Stimulated activated naive CD4-positive, alpha-beta T cell (primary cell): ENCODE data around the gene PDGFC.
"Not testable (repeated sequence)": the region's sequence is repeated elsewhere in the genome, so short reads cannot be mapped to it uniquely, and the experiment has no call there.

Experiments
- DNase-seq, 6 experiments: peaks; one replicate each; lab custom pipeline; 2025; lab: John Stamatoyannopoulos, UW

PDGFC gene

DNA sequence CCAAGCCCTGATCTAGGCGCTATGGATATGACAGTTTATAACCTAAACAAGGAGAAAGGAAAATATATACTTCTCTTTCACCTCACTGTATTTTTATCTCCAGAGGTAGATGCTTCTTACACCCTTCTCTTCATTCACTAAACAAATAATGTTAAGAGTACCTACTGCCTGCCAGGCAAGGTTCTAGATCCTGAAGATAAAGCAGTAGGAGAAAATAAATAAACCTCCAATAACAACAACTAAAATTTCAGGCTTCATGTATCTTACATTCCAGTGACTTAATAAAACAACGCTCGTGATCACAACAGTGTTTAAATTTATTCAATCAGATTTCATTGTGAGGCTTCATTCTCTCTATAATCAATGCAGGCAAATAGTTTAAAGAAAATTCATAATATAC lies 20.7 kb downstream of the PDGFC start:
- DNase-seq = no peak

DNA sequence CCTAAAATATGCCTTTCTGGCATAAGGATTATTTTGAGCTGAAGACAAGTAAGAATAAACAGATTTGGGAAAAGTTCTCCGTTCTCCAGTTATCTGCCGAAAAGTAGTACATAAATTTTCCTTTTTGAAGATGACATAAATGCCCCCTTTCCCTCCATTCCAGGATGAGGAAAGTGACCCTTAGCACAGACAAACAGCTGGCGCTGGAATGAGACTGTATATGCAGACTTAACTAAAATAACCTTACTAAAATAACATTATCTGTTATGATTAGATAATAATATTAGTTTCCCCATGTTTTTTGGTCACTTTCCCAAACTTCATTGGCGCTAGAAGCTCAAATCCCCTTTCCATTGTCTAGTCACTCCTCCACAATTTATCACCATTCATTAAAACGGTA lies 21.5 kb downstream of the PDGFC start:
- no peak for DNase-seq

DNA sequence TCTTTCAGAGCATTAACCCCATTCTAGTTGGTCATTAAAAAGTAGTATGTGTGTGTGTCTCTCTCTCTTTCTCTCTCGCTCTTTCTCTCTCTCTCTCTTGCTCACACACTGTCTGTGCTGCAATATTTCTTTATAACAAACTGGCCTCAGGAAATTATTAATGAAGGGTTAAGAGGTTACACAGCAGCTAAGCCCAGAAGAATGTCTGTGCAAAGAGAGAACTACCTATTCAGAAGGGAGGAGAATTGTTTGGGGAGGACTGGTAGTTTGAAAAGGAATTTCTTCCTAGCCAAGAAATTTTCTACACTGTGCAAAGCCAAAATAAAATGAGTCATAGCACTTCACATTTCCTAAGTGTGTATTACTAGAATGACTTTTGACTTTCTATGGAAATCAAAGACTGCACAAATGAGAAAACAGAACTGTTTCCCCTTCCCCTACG lies 22.2 kb downstream of the PDGFC start:
- no peak for DNase-seq

DNA sequence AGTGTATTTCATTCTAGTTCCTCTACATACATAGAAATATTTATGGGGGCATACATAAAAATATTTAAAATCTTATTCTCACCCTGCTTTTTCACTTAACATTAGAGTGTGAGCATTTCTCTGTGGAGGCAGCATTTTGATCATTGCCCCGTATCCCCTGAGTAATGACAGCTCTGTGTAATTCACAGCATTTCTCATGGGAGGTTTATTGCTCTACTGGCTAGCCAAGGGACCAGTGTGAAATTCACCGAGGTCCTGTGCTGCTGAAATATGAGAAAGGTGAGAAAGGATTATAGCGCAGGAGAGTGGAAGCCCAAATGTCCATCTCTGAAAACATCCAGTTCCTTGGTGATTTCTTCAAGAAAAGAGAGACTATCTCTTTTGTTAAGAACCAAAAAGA lies 22.9 kb downstream of the PDGFC start:
- no peak for DNase-seq

DNA sequence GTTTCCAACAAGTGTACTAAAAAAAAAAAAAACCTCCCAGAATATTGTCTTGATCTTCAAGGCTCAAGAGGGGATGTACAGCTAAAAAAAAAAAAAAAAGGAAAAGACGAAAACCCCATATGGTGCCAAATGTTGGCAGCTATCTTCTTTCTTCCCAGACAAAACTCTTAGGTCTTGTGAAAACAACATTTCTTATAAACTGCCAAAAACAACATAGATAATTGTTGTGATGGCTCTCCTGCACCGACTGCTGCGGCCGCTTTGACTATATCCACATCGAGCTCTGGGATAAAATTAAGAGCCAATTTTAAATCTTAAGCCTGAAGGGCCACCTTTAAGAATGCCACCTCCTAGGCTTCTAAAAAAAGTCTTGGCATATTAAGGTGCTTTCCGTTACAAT lies 23.5 kb downstream of the PDGFC start:
- no peak for DNase-seq

DNA sequence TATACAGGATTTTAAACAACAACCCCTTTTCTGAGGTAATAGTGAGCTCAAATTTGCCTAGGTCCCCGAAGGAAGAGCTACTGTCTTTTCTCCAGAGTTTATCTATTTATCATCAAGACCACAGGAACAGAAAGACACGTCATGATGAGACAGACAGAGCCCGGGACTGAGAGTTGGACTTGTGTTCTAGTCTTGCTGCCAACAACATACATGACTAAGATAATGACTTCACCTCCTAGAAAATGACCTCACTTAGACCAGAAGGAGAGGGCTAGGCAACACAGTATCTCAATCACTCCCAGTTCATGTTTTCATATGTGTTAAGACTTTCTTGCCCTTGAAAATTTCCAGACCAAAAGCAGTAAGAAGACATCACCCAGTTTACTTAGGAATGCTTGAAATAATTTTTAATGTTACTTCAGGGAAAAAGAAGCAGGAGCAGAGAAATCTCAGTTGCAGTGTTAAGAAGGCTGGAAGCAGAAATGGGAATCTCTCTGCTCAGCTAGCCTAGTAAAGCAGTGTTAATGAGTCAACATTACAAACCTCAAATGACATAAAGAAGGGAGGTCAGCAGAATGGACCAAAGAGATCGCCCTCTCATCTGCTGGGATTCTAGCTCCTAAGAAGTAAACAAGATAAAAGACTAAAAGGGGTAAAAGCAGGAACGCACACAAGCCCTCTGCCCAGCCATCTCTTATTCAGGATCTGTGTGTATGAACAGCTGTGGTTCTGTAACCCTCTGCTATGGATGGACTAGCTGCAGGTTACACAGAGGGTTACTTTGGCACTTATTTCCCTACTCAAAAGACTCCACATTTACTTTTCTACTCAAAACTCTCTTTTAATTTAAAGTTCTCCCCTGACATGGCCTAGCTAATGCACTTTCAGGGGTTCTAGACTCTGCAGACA lies 24.8 kb downstream of the PDGFC start:
- no peak for DNase-seq

DNA sequence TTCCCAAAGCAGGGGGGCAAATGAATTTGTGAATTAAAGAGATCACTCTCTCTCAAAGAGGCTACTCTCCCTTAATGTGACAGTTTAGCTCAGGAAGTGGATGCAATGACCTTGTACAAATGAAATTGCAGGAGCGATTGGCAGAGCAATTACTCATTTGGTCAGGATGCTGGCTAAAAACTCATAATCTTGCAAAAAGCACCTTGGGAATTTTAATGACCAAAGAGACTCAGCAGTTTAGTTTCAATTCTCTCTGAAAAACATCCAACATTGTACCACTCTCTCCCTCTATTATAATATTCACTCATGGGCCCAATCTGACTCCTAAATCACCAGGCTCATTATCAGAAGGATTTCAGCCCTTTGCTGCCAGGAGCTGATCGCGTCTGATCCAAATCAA lies 26.1 kb downstream of the PDGFC start:
- no peak for DNase-seq

DNA sequence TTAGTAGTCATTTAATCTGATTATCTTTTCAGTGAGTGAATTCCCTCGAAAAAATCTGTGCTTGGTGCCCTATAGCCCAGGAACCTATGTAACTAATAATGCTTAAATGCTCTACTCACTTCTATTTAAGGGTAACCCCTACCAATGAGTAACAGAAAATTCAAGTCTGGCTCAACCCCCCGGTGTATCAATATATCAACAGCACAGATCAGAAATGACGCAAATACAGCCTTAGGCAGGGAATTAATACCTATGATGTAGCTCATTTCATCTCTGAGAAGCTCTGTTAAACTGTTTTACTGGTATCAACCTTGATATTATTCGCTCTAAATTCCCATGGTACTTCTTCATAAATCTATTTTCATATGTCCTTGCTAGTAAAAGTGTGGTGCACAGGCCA lies 28.6 kb downstream of the PDGFC start:
- no peak for DNase-seq

DNA sequence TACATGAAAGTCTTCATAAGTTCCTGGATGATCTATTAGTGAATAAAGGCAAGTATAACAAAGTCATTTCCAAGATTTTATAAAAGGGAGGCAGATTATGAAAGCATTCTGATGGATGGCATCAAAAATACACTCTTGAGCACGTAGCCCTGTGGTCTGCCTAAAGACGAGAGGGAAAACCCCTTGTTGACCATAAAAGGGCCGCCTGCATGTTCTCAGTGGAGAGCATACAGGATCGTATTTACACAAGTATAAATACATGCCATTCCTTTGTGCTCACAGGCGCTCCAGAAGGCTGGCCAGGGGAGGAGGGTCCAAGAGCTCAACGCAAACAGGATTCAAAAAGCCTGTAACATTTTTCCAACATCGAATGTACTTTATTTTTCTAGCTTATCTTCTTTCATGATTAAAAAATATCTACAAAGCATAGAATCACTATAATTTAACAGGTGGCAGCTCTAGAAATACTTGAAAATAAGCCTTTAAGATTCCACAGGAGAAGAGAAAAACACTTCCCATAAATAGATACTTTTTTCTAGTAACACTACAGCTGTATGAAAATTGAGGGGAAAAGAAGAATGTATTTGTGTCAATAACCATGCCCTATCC lies 29.6 kb downstream of the PDGFC start:
- no peak for DNase-seq

DNA sequence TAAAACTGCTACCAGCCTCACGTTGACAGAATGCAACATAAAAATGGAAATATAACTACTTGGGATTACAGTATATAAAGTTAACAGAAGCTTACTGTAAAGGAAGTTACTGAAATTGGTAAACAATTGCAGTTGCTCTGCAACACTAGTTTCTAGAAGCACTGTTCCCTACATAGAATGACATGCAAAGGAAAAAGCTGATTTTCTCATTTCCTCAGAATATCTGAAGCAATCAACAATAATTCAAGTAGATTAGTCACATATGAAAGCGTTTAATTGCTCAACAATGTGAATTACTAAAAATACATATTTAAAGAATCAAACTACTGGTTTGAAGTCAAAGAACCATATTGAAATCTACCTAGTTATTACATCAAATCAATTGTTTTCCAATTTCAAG lies 31.8 kb downstream of the PDGFC start:
- no peak for DNase-seq

DNA sequence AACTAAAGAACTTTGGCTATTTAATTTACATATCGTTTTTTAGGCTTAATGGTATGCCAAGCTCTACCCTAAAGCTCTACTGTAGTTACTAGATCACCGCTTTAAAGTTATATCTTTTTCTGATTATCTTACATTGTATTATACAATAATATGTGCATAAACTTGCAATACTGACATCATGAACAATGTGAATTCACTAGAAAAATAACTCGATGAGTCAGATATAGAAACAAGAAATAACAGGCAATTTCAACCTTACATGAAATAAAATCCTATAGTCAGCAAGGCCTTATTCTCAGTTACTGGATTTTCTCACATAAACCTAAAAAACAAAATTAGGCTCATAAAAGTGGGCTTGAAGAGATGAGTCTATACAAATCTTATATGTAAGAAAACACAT lies 32.5 kb downstream of the PDGFC start:
- DNase-seq = no peak

DNA sequence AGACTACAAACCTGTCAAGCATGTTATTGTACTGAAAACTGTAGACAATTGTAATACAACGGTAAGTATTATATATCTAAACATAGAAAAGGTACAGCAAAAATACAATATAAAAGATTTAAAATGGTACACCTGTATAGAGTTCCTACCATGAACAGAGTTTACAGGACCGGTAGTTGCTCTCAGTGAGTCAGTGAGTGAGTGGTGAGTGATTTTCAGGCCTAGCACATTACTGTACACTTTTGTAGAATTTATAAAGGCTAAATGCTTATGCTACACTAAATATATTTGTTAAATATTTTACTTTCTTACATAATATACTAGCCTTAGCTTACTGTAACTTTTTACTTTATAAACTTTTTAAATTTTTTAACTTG lies 37.4 kb downstream of the PDGFC start:
- no peak for DNase-seq

DNA sequence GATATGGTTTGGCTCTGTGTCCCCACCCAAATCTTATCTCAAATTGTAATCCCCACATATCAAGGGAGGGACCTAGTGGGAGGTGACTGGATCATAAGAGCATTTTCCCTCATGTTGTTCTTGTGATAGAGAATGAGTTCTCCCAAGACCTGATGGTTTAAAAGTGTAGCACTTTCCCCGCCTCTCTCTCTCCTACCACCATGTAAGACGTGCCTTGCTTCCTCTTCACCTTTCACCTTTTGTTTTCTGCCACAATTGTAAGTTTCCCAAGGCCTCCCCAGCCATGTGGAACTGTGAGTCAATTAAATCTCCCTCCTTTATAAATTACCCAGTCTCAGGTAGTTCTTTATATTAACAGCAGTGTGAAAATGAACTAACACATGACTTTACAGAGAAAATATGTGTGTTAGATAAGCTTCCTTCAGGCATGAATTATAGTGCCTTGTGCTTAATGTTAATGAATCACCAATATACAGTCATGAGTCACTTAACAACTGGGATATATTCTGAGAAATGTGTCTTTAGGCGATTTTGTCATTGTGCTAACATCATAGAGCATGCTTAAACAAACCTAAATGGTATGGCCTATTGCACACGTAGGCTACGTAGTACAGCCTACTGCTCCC lies 37.9 kb downstream of the PDGFC start:
- no peak for DNase-seq

DNA sequence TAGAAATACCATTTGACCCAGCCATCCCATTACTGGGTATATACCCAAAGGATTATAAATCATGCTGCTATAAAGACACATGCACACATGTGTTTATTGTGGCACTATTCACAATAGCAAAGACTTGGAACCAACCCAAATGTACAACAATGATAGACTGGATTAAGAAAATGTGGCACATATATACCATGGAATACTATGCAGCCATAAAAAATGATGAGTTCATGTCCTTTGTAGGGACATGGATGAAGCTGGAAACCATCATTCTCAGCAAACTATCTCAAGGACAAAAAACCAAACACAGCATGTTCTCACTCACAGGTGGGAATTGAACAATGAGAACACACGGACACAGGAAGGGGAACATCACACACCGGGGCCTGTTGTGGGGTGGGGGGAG lies 39.2 kb downstream of the PDGFC start:
- not testable (repeated sequence) for DNase-seq

DNA sequence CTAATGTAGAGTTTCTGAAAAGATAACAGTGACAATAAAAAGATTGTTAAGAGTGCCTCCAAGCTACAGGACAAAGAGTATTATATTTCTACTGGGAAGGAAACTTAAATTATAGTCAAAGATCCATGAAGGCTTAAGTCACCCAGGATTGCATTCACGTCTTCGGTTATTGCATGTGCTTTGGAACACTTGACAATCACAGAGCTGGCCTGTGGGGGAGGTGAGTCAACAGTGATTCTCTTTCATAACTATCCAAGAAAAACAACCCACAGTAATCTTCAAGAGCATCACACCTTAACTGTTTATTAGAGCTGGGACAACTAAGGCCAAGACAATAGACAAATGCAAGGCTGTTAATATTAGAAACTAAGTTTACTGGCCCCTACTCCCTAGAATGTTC lies 40.3 kb downstream of the PDGFC start:
- no peak for DNase-seq

DNA sequence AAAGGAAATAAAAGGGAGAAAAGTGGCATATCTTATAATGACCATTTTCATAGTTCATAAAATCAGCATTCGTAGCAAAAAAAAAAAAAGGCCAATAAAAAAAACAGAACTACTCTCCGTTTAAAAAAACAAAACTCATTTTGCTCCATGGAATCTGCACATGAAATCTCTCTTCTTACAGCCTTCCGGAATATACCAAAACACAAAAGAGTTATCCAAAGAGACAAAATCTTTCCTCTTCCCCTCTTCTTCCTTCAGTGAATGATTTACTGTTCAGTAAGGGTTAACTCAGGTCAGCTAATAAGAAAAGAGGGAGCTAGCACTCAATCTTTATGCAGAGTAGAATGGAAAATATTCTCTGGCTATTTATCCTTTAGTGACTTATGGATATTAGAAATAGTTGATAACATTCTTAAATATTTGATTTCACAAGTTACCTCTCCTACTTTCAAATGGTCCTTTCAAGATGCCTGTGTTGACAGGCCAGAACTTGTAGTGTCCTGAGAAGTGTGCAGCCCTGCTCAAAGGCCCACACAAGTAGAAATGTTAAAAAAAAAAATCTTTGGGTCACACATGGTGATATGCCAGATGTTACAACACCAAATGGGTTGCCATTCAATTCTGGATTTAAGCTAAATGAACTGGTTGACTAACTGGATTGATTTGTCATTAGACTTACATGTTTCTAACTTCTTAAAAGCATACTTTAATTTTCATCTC lies 42.1 kb downstream of the PDGFC start:
- DNase-seq = no peak

DNA sequence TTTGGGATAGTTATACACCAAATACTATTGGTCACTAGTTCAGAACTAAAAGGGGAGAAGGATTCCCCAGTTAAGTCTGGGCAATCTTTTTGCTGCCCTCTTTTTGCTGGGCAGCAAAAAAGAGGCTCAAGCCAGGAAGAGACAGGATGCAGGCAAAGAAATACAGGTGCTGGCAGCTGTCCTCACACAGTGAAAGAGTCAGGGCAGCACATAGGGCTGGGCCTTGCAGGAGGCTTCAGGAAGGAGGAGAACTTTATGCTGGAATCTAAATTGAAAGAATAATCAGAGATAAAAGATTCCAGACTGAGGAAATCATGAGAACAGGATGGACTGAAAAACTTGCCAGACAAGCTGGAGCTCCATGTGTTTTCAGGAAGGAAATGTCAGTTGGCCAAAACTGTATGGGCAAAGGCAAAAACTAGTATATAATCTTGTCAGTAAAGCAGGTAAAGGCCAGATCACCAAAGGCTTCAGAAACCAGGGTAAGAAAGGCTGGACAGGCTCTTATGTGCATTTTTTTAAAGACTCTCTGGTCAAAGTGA lies 46.8 kb downstream of the PDGFC start:
- no peak for DNase-seq

DNA sequence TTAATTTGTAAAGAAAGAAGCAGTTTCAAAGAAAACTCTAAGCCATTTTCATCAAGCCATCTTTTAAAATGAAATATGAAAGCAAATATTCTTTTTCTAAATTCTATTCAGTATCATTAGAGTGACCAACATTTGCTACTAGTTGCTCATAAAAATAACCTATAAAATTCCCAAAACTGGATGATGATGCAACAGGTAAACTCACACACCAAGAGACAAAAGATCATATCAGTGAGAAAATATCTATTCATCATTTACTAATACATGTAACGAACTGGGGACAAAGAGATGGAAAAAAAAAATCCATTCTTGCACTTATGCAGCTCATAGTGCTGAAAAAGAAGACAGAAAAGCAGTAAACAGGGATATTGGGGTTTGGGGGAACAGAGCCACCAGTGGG lies 48.1 kb downstream of the PDGFC start:
- no peak for DNase-seq

DNA sequence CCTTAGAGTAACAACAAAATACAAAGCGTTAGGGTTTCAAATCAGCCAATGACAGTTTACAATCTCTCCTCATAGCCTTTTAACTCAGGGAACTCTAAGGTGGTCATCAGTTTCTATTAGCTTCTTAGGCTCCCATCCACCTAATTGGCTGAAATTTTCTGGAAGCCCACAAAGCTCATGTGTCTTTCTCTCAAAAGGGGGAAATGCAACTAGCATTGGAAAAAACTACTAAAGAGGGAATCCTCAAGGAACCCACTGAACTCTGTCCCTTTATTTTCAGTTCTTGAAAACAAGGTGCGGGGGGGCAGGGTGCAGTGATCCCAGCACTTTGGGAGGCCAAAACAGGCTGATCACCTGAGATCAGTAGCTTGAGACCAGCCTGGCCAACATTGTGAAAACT lies 56.4 kb downstream of the PDGFC start:
- DNase-seq = no peak

DNA sequence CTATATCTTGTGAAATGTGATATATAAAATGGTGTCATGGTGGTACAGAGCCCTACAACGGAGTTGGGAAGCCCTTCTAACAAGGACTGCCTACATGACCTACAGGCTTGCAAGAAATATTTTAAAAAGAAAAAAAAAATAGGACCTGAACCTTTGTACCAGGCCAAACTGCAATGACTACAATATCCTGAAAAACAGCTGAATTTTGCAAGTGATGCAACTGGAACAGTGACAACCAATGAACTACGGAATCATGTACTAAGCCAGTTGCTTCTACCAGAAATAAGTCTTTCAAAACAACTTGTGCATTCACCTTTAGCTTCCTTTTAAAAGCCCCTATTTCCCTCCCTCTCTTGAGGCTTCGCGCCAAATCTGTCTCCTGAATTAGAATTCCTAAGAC lies 58.4 kb downstream of the PDGFC start:
- DNase-seq = no peak

DNA sequence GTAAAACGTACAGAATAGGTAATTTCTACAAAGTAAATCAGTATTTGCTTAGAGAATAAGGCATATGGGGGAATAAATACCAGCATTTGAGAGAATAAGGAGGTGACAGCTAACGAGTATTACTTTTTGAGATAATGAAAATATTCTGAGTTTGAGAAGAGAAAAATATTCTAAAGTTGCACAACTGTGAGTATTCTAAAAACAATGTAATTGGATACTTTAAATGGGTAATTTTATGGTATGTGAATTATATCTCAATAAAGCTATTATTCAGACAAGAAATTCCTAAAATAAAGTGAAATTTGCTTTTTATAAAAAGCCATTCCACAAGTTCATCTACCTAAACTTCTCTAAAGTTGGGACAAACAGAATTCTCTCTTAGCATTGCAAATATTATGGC lies 62.6 kb downstream of the PDGFC start:
- DNase-seq = no peak

DNA sequence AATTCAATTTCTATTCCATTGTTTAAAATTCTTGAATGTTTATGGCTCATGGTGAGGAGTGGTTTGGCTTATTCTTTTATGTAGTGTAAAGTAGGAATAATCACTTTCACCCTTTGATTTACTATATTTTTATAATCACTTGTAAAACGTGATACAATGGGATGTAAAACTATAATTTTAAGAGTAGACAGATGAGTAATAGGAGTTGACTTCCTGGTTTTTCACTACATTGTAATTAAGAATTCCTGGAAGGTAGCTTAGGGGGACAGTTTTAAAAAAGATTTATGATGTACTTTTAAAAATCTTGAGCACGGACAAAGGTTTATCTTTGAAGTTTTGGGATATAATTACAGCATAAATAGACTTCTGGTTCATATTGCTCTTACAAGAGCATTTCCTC lies 65.3 kb downstream of the PDGFC start:
- DNase-seq = no peak
